ENCODE measurements around the gene APP. TPM values are rescaled to one million over a fixed set of nuclear protein-coding genes. Genes with fewer than 3 reads are reported as not detected.
"Not testable (repeated sequence)": the region's sequence is repeated elsewhere in the genome, so short reads cannot be mapped to it uniquely, and the experiment has no call there.

Gene APP
- total RNA-seq, 2 experiments from 2014 or later: 39.3 to 39.4 TPM

DNA sequence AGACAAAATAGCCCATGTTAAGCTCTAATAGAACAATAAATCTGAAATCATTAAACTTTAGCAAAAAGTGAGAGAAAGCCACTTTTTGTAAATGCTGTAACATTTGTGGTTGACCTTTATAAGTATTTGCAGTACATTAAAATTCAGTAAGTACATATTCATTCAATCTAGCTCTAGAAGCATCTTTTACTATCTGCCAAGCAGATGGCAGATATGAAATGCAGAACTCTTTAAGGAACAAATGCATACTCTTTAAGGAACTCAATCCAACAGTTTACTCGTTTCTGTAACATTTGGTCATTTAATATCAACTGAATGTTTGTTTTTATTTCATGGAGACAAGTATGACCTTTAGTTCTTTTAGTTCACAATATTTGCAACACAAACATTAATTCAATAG is 150.1 kb downstream of the APP start:
- H3K36me3 Mint-ChIP-seq (ENCODE audit: low read depth): peaks cover 9% of the 10 kb centered on the region
- POLR2A ChIA-PET: no interaction called here
- ATAC-seq (no peak), DNase-seq (no peak)
- TF ChIP-seq, protein P1, sequence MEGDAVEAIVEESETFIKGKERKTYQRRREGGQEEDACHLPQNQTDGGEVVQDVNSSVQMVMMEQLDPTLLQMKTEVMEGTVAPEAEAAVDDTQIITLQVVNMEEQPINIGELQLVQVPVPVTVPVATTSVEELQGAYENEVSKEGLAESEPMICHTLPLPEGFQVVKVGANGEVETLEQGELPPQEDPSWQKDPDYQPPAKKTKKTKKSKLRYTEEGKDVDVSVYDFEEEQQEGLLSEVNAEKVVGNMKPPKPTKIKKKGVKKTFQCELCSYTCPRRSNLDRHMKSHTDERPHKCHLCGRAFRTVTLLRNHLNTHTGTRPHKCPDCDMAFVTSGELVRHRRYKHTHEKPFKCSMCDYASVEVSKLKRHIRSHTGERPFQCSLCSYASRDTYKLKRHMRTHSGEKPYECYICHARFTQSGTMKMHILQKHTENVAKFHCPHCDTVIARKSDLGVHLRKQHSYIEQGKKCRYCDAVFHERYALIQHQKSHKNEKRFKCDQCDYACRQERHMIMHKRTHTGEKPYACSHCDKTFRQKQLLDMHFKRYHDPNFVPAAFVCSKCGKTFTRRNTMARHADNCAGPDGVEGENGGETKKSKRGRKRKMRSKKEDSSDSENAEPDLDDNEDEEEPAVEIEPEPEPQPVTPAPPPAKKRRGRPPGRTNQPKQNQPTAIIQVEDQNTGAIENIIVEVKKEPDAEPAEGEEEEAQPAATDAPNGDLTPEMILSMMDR (IDR thresholded peaks at IDR 0.05): no peak
- no peaks in the 10 kb centered on the region for H3K4me1 Mint-ChIP-seq (ENCODE audit: low read depth)
- no peaks in the 10 kb centered on the region for H3K27me3 Mint-ChIP-seq
- no peak overlapping the region for H3K4me3 Mint-ChIP-seq
- intact Hi-C loops (cut with micrococcal nuclease): no loop called here
- CTCF ChIA-PET: interaction anchor here (1.2 kb wide), 1 partner anchor 11 kb away, joined by 3 read pairs; no protein-coding TSS in a partner anchor
- no peaks in the 10 kb centered on the region for H3K9me3 Mint-ChIP-seq
- H3K27ac Mint-ChIP-seq: no peak overlapping the region

DNA sequence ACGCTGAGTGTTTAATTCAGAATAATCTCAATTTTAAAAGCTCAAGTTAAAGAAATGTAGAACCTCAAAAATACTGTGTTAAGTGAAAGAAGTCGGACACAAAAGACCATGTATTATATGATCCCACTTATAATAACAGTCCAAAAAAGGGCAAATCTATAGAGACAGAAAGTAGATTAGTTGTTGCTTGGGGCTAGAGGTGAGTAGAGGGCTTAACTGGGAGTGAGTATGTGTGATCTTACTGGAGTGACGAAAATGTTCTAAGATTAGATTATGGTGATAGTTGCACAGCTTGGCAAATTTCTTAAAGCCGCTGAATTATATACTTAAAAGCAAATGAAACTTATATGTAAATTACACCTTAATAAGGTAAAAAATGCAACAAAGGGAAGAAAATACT is 150.5 kb downstream of the APP start:
- H3K27ac Mint-ChIP-seq: no peak overlapping the region
- TF ChIP-seq, protein P1 (IDR thresholded peaks at IDR 0.05): no peak
- intact Hi-C loops (cut with micrococcal nuclease): no loop called here
- ChIA-PET POLR2A (no interaction called here), CTCF (interaction anchor here (1.2 kb wide), 1 partner anchor 12 kb away, joined by 3 read pairs; no protein-coding TSS in a partner anchor)
- H3K4me1 Mint-ChIP-seq (ENCODE audit: low read depth): no peaks in the 10 kb centered on the region
- no peaks in the 10 kb centered on the region for H3K27me3 Mint-ChIP-seq
- H3K9me3 Mint-ChIP-seq: no peaks in the 10 kb centered on the region
- H3K4me3 Mint-ChIP-seq: no peak overlapping the region
- DNase-seq (no peak), ATAC-seq (no peak)
- H3K36me3 Mint-ChIP-seq (ENCODE audit: low read depth): peaks cover 9% of the 10 kb centered on the region

DNA sequence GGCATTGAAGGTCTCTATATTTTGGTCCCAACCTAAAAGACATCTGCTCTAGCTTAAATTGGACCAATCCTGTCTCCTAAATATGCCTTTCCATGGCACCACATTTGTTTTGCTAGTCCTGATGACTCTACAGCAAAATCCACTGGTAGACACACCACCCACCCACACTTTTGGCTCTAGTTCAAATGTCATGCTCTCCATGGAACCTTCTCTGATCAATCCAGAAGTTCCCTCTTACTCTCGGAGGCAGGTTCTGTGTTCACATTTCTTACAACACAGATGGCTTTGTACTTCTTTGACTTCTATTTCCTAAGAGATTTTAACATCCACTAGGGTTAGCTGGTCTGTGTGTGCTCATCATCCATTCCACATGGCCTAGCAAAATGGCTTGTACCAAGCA is 151.3 kb downstream of the APP start:
- no peaks in the 10 kb centered on the region for H3K4me1 Mint-ChIP-seq (ENCODE audit: low read depth)
- intact Hi-C loops (cut with micrococcal nuclease): no loop called here
- DNase-seq: no peak
- no peaks in the 10 kb centered on the region for H3K9me3 Mint-ChIP-seq
- no peak overlapping the region for H3K27ac Mint-ChIP-seq
- no peaks in the 10 kb centered on the region for H3K27me3 Mint-ChIP-seq
- POLR2A ChIA-PET: no interaction called here
- no peak overlapping the region for H3K4me3 Mint-ChIP-seq
- CTCF ChIA-PET: interaction anchor here (1.2 kb wide), 1 partner anchor 13 kb away, joined by 3 read pairs; no protein-coding TSS in a partner anchor
- no peak for ATAC-seq
- H3K36me3 Mint-ChIP-seq (ENCODE audit: low read depth): peaks cover 9% of the 10 kb centered on the region
- TF ChIP-seq, protein P1 (IDR thresholded peaks at IDR 0.05): no peak

DNA sequence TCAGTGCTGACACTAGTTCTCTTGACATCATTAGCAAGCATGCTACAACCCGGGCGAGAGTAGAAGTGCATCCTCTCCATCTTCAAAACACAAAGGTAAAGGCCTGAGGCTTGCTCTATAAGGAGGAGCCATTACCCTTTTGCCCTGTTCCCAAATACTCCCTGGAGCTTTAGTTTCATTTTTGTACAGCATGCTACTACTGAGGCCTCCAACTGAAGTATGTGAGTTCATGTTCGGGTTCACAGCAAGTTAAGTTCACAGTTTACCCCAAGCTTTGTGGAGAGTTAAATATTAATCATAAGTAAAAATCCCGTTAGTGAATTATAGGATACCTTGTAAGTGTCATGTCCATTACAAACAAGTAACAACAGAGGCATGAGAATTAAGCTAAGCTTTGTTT is 156.6 kb downstream of the APP start:
- H3K27me3 Mint-ChIP-seq: no peaks in the 10 kb centered on the region
- H3K9me3 Mint-ChIP-seq: no peaks in the 10 kb centered on the region
- intact Hi-C loops (cut with micrococcal nuclease): no loop called here
- no peaks in the 10 kb centered on the region for H3K36me3 Mint-ChIP-seq (ENCODE audit: low read depth)
- CTCF ChIA-PET: no interaction called here
- no peak overlapping the region for H3K27ac Mint-ChIP-seq
- H3K4me3 Mint-ChIP-seq: no peak overlapping the region
- POLR2A ChIA-PET: no interaction called here
- TF ChIP-seq, protein P1 (IDR thresholded peaks at IDR 0.05): no peak
- ATAC-seq (no peak), DNase-seq (no peak)
- no peaks in the 10 kb centered on the region for H3K4me1 Mint-ChIP-seq (ENCODE audit: low read depth)

DNA sequence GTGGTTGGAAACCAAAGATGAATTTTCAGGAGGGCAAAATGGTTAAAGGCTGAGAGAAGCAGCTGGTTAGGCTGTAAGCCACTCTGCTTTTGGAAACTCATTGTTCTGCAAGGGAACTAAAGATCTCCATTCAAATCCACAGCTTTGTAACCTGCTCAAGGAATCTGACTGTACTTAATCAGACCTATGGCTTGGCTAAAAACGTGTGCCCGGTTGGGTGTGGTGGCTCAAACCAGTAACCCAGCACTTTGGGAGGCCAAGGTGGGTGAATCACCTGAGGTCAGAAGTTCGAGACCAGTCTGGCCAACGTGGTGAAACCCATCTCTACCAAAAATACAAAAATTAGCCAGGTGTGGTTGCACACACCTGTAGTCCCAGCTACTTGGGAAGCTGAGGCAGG is 158.1 kb downstream of the APP start:
- H3K36me3 Mint-ChIP-seq (ENCODE audit: low read depth); intact Hi-C loops (cut with micrococcal nuclease); H3K4me3 Mint-ChIP-seq; DNase-seq; H3K9me3 Mint-ChIP-seq; ATAC-seq; H3K27me3 Mint-ChIP-seq; POLR2A ChIA-PET; CTCF ChIA-PET; H3K4me1 Mint-ChIP-seq (ENCODE audit: low read depth); H3K27ac Mint-ChIP-seq: not testable (repeated sequence)

Measured in activated CD8-positive, alpha-beta T cell treated with anti-CD3 and anti-CD28 coated beads for 36 hours (primary cell).